Neutrophil (primary cell): ENCODE results near the gene BET1L.

Experiments
- H3K27ac ChIP-seq: fragments of 200-600 bp; sonication (generic); 2 replicates; pipeline ENCODE4 v1.5.1; 2016; ENCODE audit warnings: mild to moderate bottlenecking, moderate library complexity
- H3K27me3 ChIP-seq: fragments of 200-600 bp; sonication (generic); 2 replicates; pipeline ENCODE4 v1.6.0; 2016; ENCODE audit warnings: mild to moderate bottlenecking
- H3K36me3 ChIP-seq: fragments of 200-600 bp; sonication (generic); 2 replicates; pipeline ENCODE4 v1.5.1; 2017
- H3K4me1 ChIP-seq, 2 experiments: fragments of 200-600 bp in 1 of 2; sonication (generic) in 1 of 2; 1 replicate in 1 of 2; 2 replicates in 1 of 2; pipeline versions ENCODE4 v1.5.1 to v1.6.1; 2013 to 2016; ENCODE audit warnings: low read depth in 1 of 2, low read length in 1 of 2, mild to moderate bottlenecking in 1 of 2, moderate library complexity in 1 of 2; ENCODE audit not compliant: control insufficient read depth in 1 of 2, insufficient read depth in 1 of 2
- H3K4me3 ChIP-seq, 2 experiments: fragments of 200-600 bp in 1 of 2; sonication (generic) in 1 of 2; 1 replicate in 1 of 2; 2 replicates in 1 of 2; pipeline ENCODE4 v1.5.1; 2013 to 2016; ENCODE audit warnings: low read depth in 1 of 2, low read length in 1 of 2, mild to moderate bottlenecking in 1 of 2, moderate library complexity in 1 of 2
- H3K9me3 ChIP-seq: fragments of 200-600 bp; sonication (generic); 2 replicates; pipeline ENCODE4 v1.5.1; 2016
- TF ChIP-seq, protein P1 (sequence below): fragments of 200-600 bp; sonication (generic); IDR thresholded peaks from 2 replicates; pipeline ENCODE4 v1.5.1; 2016; ENCODE audit warnings: antibody characterized with exemption

BET1L gene

DNA sequence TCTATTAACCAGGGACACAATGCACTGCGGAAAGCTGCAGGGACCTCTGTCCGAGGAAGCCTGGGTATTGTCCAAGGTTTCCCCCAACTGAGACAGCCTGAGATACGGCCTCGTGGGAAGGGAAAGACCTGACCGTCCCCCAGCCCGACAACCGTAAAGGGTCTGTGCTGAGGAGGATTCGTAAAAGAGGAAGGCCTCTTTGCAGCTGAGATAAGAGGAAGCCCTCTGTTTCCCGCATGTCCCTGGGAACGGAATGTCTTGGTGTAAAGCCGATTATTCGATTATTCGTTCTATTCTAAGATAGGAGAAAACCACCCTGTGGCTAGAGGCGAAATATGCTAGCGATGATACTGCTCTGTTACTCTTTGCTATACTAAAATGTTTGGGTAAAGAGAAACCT lies 5.2 kb downstream of the BET1L start:
- Histone ChIP-seq H3K9me3 (no peaks in the 10 kb centered on the region), H3K4me3 (no peak overlapping the region), H3K36me3 (peaks cover 40% of the 10 kb centered on the region), H3K27ac (peak overlapping the region; percentile 66), H3K27me3 (no peaks in the 10 kb centered on the region), H3K4me1 (peaks cover 35 to 36% of the 10 kb centered on the region in 2 experiments)
- TF ChIP-seq, protein P1, sequence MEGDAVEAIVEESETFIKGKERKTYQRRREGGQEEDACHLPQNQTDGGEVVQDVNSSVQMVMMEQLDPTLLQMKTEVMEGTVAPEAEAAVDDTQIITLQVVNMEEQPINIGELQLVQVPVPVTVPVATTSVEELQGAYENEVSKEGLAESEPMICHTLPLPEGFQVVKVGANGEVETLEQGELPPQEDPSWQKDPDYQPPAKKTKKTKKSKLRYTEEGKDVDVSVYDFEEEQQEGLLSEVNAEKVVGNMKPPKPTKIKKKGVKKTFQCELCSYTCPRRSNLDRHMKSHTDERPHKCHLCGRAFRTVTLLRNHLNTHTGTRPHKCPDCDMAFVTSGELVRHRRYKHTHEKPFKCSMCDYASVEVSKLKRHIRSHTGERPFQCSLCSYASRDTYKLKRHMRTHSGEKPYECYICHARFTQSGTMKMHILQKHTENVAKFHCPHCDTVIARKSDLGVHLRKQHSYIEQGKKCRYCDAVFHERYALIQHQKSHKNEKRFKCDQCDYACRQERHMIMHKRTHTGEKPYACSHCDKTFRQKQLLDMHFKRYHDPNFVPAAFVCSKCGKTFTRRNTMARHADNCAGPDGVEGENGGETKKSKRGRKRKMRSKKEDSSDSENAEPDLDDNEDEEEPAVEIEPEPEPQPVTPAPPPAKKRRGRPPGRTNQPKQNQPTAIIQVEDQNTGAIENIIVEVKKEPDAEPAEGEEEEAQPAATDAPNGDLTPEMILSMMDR: no peak

- Histone ChIP-seq H3K27ac (no peak overlapping the region), H3K4me3 (no peak overlapping the region), H3K4me1 (peaks cover 20 to 21% of the 10 kb centered on the region in 2 experiments), H3K36me3 (peaks cover 38% of the 10 kb centered on the region), H3K27me3 (no peaks in the 10 kb centered on the region), H3K9me3 (no peaks in the 10 kb centered on the region)
- TF ChIP-seq, protein P1: no peak
These were observed 6.8 kb downstream of the BET1L start for GRCh38 chr11:200224-201003.

GRCh38 chr11:199782-200181 lies 7.4 kb downstream of the BET1L start:
- Histone ChIP-seq H3K4me3 (no peak overlapping the region), H3K27me3 (no peaks in the 10 kb centered on the region), H3K36me3 (peaks cover 32% of the 10 kb centered on the region), H3K27ac (no peak overlapping the region), H3K4me1 (peaks cover 16 to 19% of the 10 kb centered on the region in 2 experiments), H3K9me3 (no peaks in the 10 kb centered on the region)
- TF ChIP-seq, protein P1: no peak

- H3K4me3 ChIP-seq: no peak overlapping the region
- TF ChIP-seq, protein P1: no peak
- peaks cover 16 to 19% of the 10 kb centered on the region in 2 experiments for H3K4me1 ChIP-seq
- H3K27me3 ChIP-seq: no peaks in the 10 kb centered on the region
- H3K36me3 ChIP-seq: peaks cover 25% of the 10 kb centered on the region
- H3K27ac ChIP-seq: no peak overlapping the region
- H3K9me3 ChIP-seq: no peaks in the 10 kb centered on the region
These were observed 8.1 kb downstream of the BET1L start for GRCh38 chr11:199004-199581.

GRCh38 chr11:198236-198806 lies 8.9 kb downstream of the BET1L start:
- H3K9me3 ChIP-seq: no peaks in the 10 kb centered on the region
- H3K4me1 ChIP-seq: peaks cover 16 to 19% of the 10 kb centered on the region in 2 experiments
- TF ChIP-seq, protein P1: no peak
- H3K27ac ChIP-seq: no peak overlapping the region
- H3K4me3 ChIP-seq: no peak overlapping the region
- H3K36me3 ChIP-seq: peaks cover 17% of the 10 kb centered on the region
- H3K27me3 ChIP-seq: no peaks in the 10 kb centered on the region
